Thyroid gland (tissue), 4 donors: ENCODE measurements around the gene ZNF136. TPM values are rescaled to one million over a fixed set of nuclear protein-coding genes. Genes with fewer than 3 reads are reported as not detected.

ENCODE experiments used
- DNase-seq, 2 donors: peaks; one replicate each; pipeline ENCODE4 v3.0.0-alpha.2; 2019
- H3K27ac ChIP-seq, 3 donors: fragments of 200-600 bp; sonication (generic); 1 replicate in 2 of 3; 2 replicates in 1 of 3; pipeline ENCODE4 v1.5.1; 2016 to 2019; ENCODE audit warnings: mild to moderate bottlenecking in 1 of 3, moderate library complexity in 1 of 3
- H3K27me3 ChIP-seq: fragments of 200-600 bp; sonication (generic); one replicate; pipeline ENCODE4 v1.5.1; 2019
- H3K36me3 ChIP-seq, 2 donors: fragments of 200-600 bp; sonication (generic); one replicate each; pipeline ENCODE4 v1.5.1; 2016 to 2019
- H3K4me1 ChIP-seq, 2 donors: fragments of 200-600 bp; sonication (generic); one replicate each; pipeline ENCODE4 v1.5.1; 2017 to 2019
- H3K4me3 ChIP-seq, 3 donors: fragments of 200-600 bp; sonication (generic); replicated peaks in 1 of 3; 1 replicate in 2 of 3; 2 replicates in 1 of 3; pipeline ENCODE4 v1.5.1; 2016; ENCODE audit warnings: mild to moderate bottlenecking in 1 of 3
- H3K9me3 ChIP-seq: fragments of 200-600 bp; sonication (generic); one replicate; pipeline ENCODE4 v1.5.1; 2017
- CTCF ChIP-seq, 6 experiments: fragments of 200-600 bp in 3 of 6; fragments of 450-650 bp in 3 of 6; sonication (generic) in 3 of 6; IDR thresholded peaks; one replicate each; pipeline ENCODE4 v1.5.1; 2016 to 2019; ENCODE audit warnings: antibody characterized with exemption in 6 of 6, mild to moderate bottlenecking in 2 of 6, inconsistent platforms in 1 of 6, moderate library complexity in 1 of 6
- POLR2A ChIP-seq, 2 donors: fragments of 450-650 bp; IDR thresholded peaks; one replicate each; pipeline ENCODE4 v1.6.1; 2017; ENCODE audit warnings: antibody characterized with exemption in 2 of 2, mild to moderate bottlenecking in 2 of 2, moderate library complexity in 1 of 2
- WGBS, 2 donors: methylation state at CpG; one replicate each; pipeline ENCODE4 v1.1.5; 2017; 5-methylcytosine and 5-hydroxymethylcytosine counted together
- intact Hi-C: fragments of 100-400 bp; cut with DNase I; formaldehyde crosslinking; loops from one replicate; pipeline ENCODE4 v1.15.1; 2023
- total RNA-seq, 4 donors: library from RNA; depleted of rRNA; stranded (reverse); fragments of >200 nt; gene quantifications; one replicate each; pipeline ENCODE4 v1.2.3, GENCODE V29; 2016

ZNF136 gene
- total RNA-seq, 4 donors from 2014 or later, result 17.6 to 30.2 (median 19.1) TPM

GRCh38 chr19:12133069-12133468, 29.8 kb upstream of the ZNF136 start:
- Histone ChIP-seq H3K4me3 (no peak overlapping the region), H3K36me3 (peaks cover 37 to 38% of the 10 kb centered on the region in 2 donors), H3K27me3 (no peaks in the 10 kb centered on the region), H3K4me1 (no peaks in the 10 kb centered on the region), H3K9me3 (no peaks in the 10 kb centered on the region), H3K27ac (no peak overlapping the region)
- intact Hi-C loops, result no loop called here
- WGBS, 2 donors, result 95 to 98% methylated on average over 3 of the region's 3 CpGs
- no peak for DNase-seq
- TF ChIP-seq CTCF (IDR thresholded peaks at IDR 0.05) (no peak), POLR2A (IDR thresholded peaks at IDR 0.05) (no peak)

GRCh38 chr19:12137221-12137940, 25.5 kb upstream of the ZNF136 start:
- Histone ChIP-seq H3K9me3 (no peaks in the 10 kb centered on the region), H3K27me3 (no peaks in the 10 kb centered on the region), H3K27ac (no peak overlapping the region), H3K36me3 (peaks cover 34% of the 10 kb centered on the region in 2 donors), H3K4me3 (no peak overlapping the region), H3K4me1 (peaks cover 16% of the 10 kb centered on the region in 2 donors)
- 80 to 81% methylated on average over 7 of the region's 7 CpGs for whole genome bisulfite sequencing, 2 donors
- TF ChIP-seq CTCF (IDR thresholded peaks at IDR 0.05) (peak in 3 of 6 experiments; percentile 12 to 25 (median 24)), POLR2A (IDR thresholded peaks at IDR 0.05) (no peak)
- intact Hi-C loops, result no loop called here
- no peak for DNase-seq

- H3K4me3 ChIP-seq, result peak overlapping the region in 2 of 3 donors; percentile 91 to 97
- TF ChIP-seq CTCF (IDR thresholded peaks at IDR 0.05), result no peak
- no peak for TF ChIP-seq POLR2A (IDR thresholded peaks at IDR 0.05)
- H3K27ac ChIP-seq, result peak overlapping the region in 1 of 3 donors; percentile 88
- intact Hi-C loops, result no loop called here
- H3K36me3 ChIP-seq, result peaks cover 15% of the 10 kb centered on the region in 2 donors
- peaks cover 16% of the 10 kb centered on the region in 2 donors for H3K4me1 ChIP-seq
- H3K27me3 ChIP-seq, result no peaks in the 10 kb centered on the region
- WGBS, 2 donors, result 26 to 34% methylated on average over 13 of the region's 13 CpGs
- H3K9me3 ChIP-seq, result no peaks in the 10 kb centered on the region
- DNase-seq, result no peak
Measured at GRCh38 chr19:12139269-12139668, 23.6 kb upstream of the ZNF136 start.

GRCh38 chr19:12139885-12140544, 22.9 kb upstream of the ZNF136 start, which contains the start of gene ZNF20:
Gene ZNF20, minus strand, starts transcription at chr19:12140350. Its CDS starts 168 bp downstream, at chr19:12140182.
- 1% methylated on average over 27 to 32 of the region's 49 CpGs for WGBS, 2 donors
- Histone ChIP-seq H3K27ac (peak within 1 kb of the TSS; percentile 60 to 88 (median 75)), H3K9me3 (no peaks in the 10 kb centered on the region), H3K4me3 (peak within 1 kb of the TSS; percentile 18 to 97 (median 91)), H3K27me3 (no peaks in the 10 kb centered on the region), H3K4me1 (peaks cover 16% of the 10 kb centered on the region in 2 donors), H3K36me3 (peaks cover 11 to 13% of the 10 kb centered on the region in 2 donors)
- TF ChIP-seq CTCF (IDR thresholded peaks at IDR 0.05) (no peak), POLR2A (IDR thresholded peaks at IDR 0.05) (peak in 1 of 2 donors; percentile 78)
- intact Hi-C loops, result loop anchor here (2.0 to 10.0 kb wide), 3 partner anchors 81 to 255 kb away; partner anchors contain the start of genes ZNF69 and ZNF763
- peak; percentile 98 to 99 for DNase-seq
